NCI-H226 (cell line): ENCODE measurements around the gene RBM27.
"Not testable (repeated sequence)": the region's sequence is repeated elsewhere in the genome, so short reads cannot be mapped to it uniquely, and the experiment has no call there.

Experiments
- DNase-seq: peaks from one replicate; pipeline ENCODE4 v3.0.0-alpha.2; 2015

Gene RBM27

DNA sequence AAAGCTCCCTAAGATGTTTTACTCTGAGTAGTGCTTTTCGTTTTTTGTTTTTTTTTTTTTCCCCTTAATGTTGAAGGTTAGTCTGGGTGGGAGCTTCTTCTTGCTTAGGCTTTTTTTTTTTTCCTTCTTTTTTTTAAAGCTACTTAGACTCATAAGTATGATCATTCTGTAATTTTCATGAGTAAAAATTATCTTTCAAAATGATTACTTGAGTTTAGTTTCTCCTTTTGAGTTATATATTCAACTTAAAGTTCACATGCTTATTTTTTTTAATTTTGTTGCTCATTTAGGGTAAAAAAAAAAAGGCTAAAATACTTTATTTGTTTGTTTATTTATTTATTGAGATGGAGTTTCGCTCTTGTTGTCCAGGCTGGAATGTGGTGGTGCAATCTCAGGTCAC is 2.9 kb downstream of the RBM27 start:
- no peak for DNase-seq

- no peak for DNase-seq
Measured at GRCh38 chr5:146208916-146209522, 5.6 kb downstream of the RBM27 start.

DNA sequence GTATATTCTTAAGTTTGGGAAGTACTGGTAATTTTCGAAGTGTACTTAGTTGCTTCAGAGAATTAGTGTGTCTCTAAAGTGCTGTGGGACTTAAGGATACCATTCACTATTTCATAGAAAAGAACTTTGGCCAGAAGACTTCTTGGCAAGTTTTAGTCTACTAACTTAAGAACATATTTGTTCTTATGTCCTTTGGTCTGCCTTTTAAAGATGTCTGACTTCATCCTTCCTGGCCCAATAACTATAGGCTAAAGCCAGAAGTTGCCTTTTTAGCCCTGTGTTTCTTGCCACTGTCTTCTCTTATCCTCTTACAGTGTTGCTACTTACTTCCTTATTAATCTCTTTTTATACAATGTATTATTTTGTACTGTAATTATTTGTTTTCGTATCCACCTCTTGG is 6.3 kb downstream of the RBM27 start:
- no peak for DNase-seq

DNA sequence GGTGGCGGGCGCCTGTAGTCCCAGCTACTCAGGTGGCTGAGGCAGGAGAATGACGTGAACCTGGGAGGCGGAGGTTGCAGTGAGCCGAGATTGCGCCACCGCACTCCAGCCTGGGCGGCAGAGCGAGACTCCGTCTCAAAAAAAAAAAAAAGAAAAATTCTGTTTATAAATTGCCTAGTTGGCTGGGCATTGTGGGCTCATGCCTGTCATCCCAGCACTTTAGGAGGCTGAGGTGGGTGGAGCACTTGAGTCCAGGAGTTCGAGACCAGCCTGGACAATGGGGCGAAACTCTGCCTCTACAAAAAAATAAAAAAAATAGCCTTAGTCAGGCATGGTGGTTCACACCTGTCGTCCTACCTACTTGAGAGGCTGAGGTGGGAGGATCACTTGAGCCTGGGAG is 7.4 kb downstream of the RBM27 start:
- DNase-seq: not testable (repeated sequence)

- DNase-seq: peak; percentile 28
Measured at GRCh38 chr5:146213210-146213826, 9.9 kb downstream of the RBM27 start.

GRCh38 chr5:146214881-146215280 is 11.5 kb downstream of the RBM27 start:
- not testable (repeated sequence) for DNase-seq

- DNase-seq: no peak
Measured at GRCh38 chr5:146218168-146218567, 14.8 kb downstream of the RBM27 start.

DNA sequence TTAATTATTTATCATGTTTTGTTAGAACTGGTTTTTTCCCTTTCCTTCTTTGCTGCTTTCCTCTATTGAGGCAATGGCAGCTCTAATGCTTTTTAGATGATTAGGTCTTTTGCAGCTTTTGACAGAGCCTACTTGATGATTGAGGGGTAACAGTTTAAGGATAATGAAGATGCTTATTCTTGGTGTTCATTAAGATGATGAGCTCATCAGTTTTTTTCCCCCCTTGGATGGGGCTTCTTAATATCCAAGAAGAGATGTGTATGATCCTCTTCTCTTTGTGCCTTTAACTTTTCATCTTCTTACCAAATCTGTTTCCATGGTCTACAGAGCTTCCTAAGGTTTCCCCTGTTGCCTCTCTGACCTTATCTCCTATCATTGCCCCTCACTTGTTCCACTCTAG is 15.8 kb downstream of the RBM27 start:
- no peak for DNase-seq

GRCh38 chr5:146221234-146221633 is 17.8 kb downstream of the RBM27 start:
- DNase-seq: no peak

DNA sequence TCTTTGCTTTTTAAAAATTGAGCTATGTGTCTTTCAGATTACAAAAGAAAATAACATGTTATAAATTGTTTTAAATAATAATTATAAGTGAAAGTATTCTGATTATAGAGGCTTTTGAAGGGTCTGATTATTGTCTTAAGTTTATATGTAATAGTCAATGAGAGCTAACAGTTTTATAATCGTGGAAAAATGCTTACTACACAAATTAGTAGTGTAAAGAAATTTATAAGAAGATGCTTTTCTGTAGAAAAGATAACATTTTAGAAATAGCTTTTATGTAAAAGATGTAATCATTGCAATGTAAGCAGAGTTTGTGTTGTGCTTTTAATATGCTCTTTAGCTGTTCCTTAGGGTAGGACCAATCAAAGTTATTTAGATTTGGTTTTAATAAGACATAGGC is 18.6 kb downstream of the RBM27 start:
- DNase-seq: no peak

- no peak for DNase-seq
Measured at GRCh38 chr5:146223179-146223578, 19.8 kb downstream of the RBM27 start.

DNA sequence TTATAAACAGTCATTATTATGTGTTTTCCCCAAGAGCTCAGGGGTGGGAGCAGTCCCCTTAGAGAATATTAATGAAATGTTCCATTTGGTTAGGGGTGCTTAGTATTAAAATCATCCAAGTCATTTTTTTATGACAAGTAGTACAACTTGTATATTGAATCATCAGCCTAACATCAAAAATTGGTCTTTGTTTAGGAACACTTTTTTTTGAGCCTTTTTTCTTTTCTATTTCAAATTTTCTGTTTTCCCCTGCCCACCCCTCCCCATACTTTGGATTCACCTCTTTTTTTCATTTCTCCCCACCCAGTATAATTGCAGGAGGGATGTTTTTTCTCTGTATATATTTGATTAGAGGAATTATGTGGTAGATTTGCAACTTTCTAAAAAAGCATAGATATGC is 25.8 kb downstream of the RBM27 start:
- no peak for DNase-seq

DNA sequence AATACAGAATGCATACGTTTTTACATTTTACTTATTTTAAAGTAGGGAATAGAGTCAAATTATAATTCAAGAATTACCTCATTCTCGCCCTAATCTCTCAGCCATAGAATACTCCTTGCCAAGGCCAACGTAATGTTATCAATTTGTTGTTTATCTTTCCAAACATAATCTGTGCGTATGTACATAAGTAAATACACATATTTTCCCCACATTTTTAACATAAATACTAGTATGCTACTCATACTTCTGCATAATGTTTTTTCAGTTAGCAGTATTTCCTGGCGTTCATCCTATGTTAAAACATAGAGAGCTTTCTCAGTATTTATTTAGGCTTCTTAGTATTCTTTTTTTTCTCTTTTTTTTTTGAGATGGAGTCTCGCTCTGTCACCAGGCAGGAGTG is 28.8 kb downstream of the RBM27 start:
- no peak for DNase-seq

DNA sequence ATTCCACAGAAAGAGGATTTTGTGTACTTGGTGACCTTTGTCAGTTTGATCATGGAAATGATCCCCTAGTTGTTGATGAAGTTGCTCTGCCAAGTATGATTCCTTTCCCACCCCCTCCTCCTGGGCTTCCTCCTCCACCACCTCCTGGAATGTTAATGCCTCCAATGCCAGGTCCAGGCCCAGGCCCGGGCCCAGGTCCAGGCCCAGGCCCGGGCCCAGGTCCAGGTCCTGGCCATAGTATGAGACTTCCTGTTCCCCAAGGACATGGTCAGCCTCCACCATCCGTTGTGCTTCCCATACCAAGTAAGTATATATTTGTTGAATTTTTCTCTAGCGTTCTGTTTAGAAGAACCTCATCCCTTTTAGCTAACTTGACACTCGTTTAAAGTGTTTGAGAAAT is 30.0 kb downstream of the RBM27 start:
- DNase-seq: peak; percentile 8

GRCh38 chr5:146238973-146239372 is 35.6 kb downstream of the RBM27 start:
- DNase-seq: no peak

DNA sequence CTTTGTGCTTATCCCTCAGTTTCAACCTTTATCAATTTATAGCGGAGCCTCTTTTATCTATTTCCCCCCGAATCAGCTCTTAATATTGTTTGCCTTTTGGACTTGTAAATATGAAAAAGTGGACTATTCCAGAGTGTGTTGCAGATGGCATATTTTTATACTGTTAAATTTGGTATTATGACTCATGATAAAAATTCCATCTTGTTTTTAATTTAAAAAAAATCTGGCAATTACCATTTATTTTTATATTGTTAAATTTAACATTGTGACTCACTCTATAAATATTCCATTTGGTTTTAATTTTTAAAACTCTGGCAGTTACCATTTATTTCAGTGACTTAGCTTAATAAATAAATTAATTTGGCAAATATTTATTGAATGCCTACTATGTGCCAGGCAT is 37.5 kb downstream of the RBM27 start:
- no peak for DNase-seq

GRCh38 chr5:146243247-146243646 is 39.8 kb downstream of the RBM27 start:
- DNase-seq: no peak

DNA sequence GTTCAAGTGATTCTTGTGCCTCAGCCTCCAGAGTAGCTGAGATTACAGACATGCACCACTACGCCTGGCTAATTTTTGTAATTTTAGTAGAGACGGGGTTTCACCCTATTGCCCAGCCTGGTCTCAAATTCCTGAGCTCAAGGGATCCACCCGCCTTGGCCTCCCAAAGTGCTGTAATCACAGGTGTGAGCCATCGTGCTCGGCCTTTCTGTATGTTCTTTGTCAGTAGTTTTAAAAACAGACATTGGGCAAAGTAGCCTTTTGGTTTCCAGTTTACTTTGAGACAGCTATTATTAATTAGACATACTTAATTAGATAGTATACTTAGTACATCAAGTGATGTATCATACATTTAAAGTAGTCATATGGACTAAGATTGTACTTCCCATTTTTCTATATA is 45.2 kb downstream of the RBM27 start:
- DNase-seq: no peak

- DNase-seq: no peak
Measured at GRCh38 chr5:146249801-146250200, 46.4 kb downstream of the RBM27 start.
